SK-N-SH treated with all-trans-retinoic acid at 6 μM for 48 hours (cell line): ENCODE measurements around the gene METRNL.

Experiments
- ATAC-seq: fragments of 200-7000 bp; cut with Tn5 transposase; 3 replicates; pipeline ENCODE4 v1.9.1; 2020; ENCODE audit warnings: mild to moderate bottlenecking, moderate library complexity
- ARNTL ChIP-seq: fragments of 450-650 bp; formaldehyde crosslinking; IDR thresholded peaks from 2 replicates; pipeline ENCODE4 v1.5.0; 2020; ENCODE audit warnings: low read depth, mild to moderate bottlenecking, moderate library complexity, borderline replicate concordance
- CSRNP3 ChIP-seq: fragments of 250-450 bp; sonication (Bioruptor Pico); IDR thresholded peaks from 2 replicates; pipeline ENCODE4 v1.5.1; 2021; ENCODE audit warnings: mild to moderate bottlenecking, moderate library complexity
- ESRRG ChIP-seq: fragments of 250-450 bp; sonication (Bioruptor Pico); IDR thresholded peaks from 2 replicates; pipeline ENCODE4 v1.6.1; 2021; ENCODE audit warnings: mild to moderate bottlenecking
- GLIS3 ChIP-seq: fragments of 250-450 bp; sonication (Bioruptor Pico); IDR thresholded peaks from 2 replicates; pipeline ENCODE4 v1.5.0; 2020; ENCODE audit warnings: mild to moderate bottlenecking, moderate library complexity
- ISL1 ChIP-seq: fragments of 250-450 bp; sonication (Bioruptor Pico); IDR thresholded peaks from 2 replicates; pipeline ENCODE4 v2.1.2; 2022; ENCODE audit warnings: mild to moderate bottlenecking, moderate library complexity
- OSR1 ChIP-seq: fragments of 250-450 bp; sonication (Bioruptor Pico); IDR thresholded peaks from 2 replicates; pipeline ENCODE4 v1.8.0; 2022; ENCODE audit warnings: moderate library complexity, mild to moderate bottlenecking, inconsistent platforms
- POU6F1 ChIP-seq: fragments of 250-450 bp; sonication (Bioruptor Pico); IDR thresholded peaks from 2 replicates; pipeline ENCODE4 v1.8.0; 2021; ENCODE audit warnings: low read depth, mild to moderate bottlenecking, moderate library complexity, borderline replicate concordance
- PPARA ChIP-seq: fragments of 250-450 bp; sonication (Bioruptor Pico); IDR thresholded peaks from 2 replicates; pipeline ENCODE4 v1.5.0; 2020; ENCODE audit warnings: mild to moderate bottlenecking, borderline replicate concordance
- RARB ChIP-seq: fragments of 250-450 bp; sonication (Bioruptor Pico); IDR thresholded peaks from 2 replicates; pipeline ENCODE4 v1.8.0; 2021; ENCODE audit warnings: mild to moderate bottlenecking, moderate library complexity
- SNAI2 ChIP-seq: fragments of 250-450 bp; sonication (Bioruptor Pico); IDR thresholded peaks from 2 replicates; pipeline ENCODE4 v1.5.0; 2020; ENCODE audit warnings: mild to moderate bottlenecking, moderate library complexity
- TCF4 ChIP-seq: fragments of 250-450 bp; sonication (Bioruptor Pico); IDR thresholded peaks from 2 replicates; pipeline ENCODE4 v1.8.0; 2021; ENCODE audit warnings: mild to moderate bottlenecking, moderate library complexity, borderline replicate concordance
- TOX ChIP-seq: fragments of 250-450 bp; sonication (Bioruptor Pico); IDR thresholded peaks from 2 replicates; pipeline ENCODE4 v1.8.0; 2021; ENCODE audit warnings: mild to moderate bottlenecking, moderate library complexity, borderline replicate concordance
- TSHZ2 ChIP-seq: fragments of 250-450 bp; sonication (Bioruptor Pico); IDR thresholded peaks from 2 replicates; pipeline ENCODE4 v1.5.0; 2020; ENCODE audit warnings: mild to moderate bottlenecking, moderate library complexity
- ZC3H10 ChIP-seq: fragments of 250-450 bp; sonication (Bioruptor Pico); IDR thresholded peaks from 2 replicates; pipeline ENCODE4 v1.5.1; 2021; ENCODE audit warnings: mild to moderate bottlenecking, moderate library complexity
- ZFP3 ChIP-seq: fragments of 250-450 bp; sonication (Bioruptor Pico); IDR thresholded peaks from 2 replicates; pipeline ENCODE4 v1.5.0; 2020; ENCODE audit warnings: mild to moderate bottlenecking, moderate library complexity
- ZFP30 ChIP-seq: fragments of 450-650 bp; formaldehyde crosslinking; IDR thresholded peaks from 2 replicates; pipeline ENCODE4 v1.5.0; 2022; ENCODE audit warnings: mild to moderate bottlenecking, moderate library complexity
- ZNF565 ChIP-seq: fragments of 450-650 bp; formaldehyde crosslinking; conservative IDR thresholded peaks from 2 replicates; pipeline ENCODE4 v1.5.0; 2020; ENCODE audit warnings: low read depth, mild to moderate bottlenecking, moderate library complexity
- ZNF8 ChIP-seq: fragments of 450-650 bp; formaldehyde crosslinking; IDR thresholded peaks from 2 replicates; pipeline ENCODE4 v1.5.0; 2020; ENCODE audit warnings: mild to moderate bottlenecking, moderate library complexity
- TF ChIP-seq, protein P1 (sequence below): fragments of 250-450 bp; sonication (Bioruptor Pico); IDR thresholded peaks from 2 replicates; pipeline ENCODE4 v1.5.1; 2020; ENCODE audit warnings: low read depth, mild to moderate bottlenecking, moderate library complexity

METRNL gene

DNA sequence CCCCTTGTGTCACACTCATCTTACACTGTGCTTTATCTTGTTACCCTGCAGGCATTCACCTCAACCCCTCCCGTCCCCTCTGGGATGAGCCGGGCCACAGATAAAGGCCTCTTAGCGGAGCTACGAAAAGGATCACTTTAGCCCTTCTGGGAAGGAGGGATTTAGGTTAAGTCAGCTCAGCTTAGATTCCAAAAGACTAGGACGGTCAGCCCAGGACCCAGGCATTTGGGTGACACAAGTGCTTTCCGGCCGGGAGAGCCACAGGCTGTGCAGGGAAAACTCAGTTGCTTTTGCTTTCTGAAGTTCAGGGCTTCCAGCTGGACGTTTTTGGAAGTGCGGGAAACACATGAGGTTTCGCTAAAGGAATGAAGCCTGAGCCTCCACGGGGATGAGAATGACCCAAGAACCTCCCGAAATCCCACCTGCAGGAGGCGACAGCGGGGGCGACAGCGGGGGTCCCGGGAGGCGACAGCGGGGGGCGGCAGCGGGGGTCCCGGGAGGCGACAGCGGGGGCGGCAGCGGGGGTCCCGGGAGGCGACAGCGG lies 11.6 kb upstream of the METRNL start:
- TF ChIP-seq RARB (CRISPR knock-in tag) (no peak), ESRRG (CRISPR knock-in tag) (no peak), SNAI2 (CRISPR knock-in tag) (no peak), CSRNP3 (no peak), PPARA (no peak), ARNTL (no peak), ZNF565 (CRISPR knock-in tag) (no peak), TOX (CRISPR knock-in tag) (no peak), GLIS3 (CRISPR knock-in tag) (no peak), ZNF8 (CRISPR knock-in tag) (no peak)
- TF ChIP-seq, protein P1, sequence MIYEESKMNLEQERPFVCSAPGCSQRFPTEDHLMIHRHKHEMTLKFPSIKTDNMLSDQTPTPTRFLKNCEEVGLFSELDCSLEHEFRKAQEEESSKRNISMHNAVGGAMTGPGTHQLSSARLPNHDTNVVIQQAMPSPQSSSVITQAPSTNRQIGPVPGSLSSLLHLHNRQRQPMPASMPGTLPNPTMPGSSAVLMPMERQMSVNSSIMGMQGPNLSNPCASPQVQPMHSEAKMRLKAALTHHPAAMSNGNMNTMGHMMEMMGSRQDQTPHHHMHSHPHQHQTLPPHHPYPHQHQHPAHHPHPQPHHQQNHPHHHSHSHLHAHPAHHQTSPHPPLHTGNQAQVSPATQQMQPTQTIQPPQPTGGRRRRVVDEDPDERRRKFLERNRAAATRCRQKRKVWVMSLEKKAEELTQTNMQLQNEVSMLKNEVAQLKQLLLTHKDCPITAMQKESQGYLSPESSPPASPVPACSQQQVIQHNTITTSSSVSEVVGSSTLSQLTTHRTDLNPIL (CRISPR knock-in tag), result no peak
- ATAC-seq, result peak; percentile 53

DNA sequence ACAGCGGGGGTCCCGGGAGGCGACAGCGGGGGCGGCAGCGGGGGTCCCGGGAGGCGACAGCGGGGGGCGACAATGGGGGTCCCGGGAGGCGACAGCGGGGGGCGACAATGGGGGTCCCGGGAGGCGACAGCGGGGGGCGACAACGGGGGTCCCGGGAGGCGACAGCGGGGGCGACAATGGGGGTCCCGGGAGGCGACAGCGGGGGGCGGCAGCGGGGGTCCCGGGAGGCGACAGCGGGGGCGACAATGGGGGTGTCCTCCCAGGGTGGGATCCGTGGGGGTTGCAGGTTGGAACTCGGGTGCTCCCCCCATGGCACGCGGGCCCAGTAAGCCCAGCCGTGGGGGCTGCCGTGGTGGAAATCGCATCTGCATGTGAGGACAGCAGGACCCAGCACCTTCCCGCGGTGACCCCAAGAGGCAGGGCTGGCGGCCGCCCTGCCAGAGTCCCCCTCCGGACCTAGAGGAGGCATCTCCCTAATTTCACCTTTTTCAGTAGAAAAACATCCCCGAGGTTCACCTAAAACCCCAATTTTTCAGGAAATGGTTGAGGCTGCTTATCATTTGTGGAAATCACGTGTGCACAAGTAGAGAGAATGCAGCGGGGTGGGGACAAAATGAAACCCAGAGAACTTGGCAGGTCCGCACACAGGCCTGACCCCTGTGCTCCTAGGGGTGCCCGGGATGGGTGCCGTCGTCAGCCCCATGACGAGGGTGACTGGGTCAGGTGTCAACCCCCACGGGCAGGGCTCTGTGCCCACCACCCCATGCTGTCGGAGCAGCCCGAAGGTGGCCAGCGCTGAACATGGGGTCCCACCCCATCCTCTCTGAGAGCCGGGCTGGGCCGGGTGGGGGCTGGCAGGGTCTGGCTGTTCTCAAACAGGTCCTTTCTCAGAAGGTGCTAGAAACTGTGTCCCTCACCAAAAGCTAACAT lies 10.5 kb upstream of the METRNL start:
- no peak for TF ChIP-seq ISL1 (CRISPR knock-in tag)
- no peak for TF ChIP-seq ZC3H10
- no peak for TF ChIP-seq TOX (CRISPR knock-in tag)
- no peak for TF ChIP-seq ZFP3 (CRISPR knock-in tag)
- TF ChIP-seq OSR1 (CRISPR knock-in tag), result no peak
- TF ChIP-seq ESRRG (CRISPR knock-in tag), result no peak
- TF ChIP-seq POU6F1 (CRISPR knock-in tag), result no peak
- no peak for TF ChIP-seq ZNF565 (CRISPR knock-in tag)
- TF ChIP-seq GLIS3 (CRISPR knock-in tag), result no peak
- no peak for TF ChIP-seq CSRNP3
- TF ChIP-seq TSHZ2 (CRISPR knock-in tag), result no peak
- TF ChIP-seq, protein P1 (CRISPR knock-in tag), result no peak
- no peak for TF ChIP-seq TCF4
- TF ChIP-seq ZFP30 (CRISPR knock-in tag), result no peak
- no peak for ATAC-seq
